Measurements from ENCODE around the gene CAMK1D.

- TF ChIP-seq CTCF (optimal IDR thresholded peaks at IDR 0.05 in 1 of 3, IDR thresholded peaks at IDR 0.05 in 1 of 3, conservative IDR thresholded peaks at IDR 0.05 in 1 of 3; ENCODE audit: extremely low read depth in 1 of 3, insufficient read depth in 2 of 3, low read length in 3 of 3) (no peak), EZH2 (IDR thresholded peaks at IDR 0.05; ENCODE audit: low read length) (no peak)
Observed at GRCh38 chr10:12568391-12569009, 219.2 kb downstream of the CAMK1D start.

Measured in keratinocyte (primary cell).